SK-N-SH (cell line): ENCODE measurements around the gene GZMA. TPM values are rescaled to one million over a fixed set of nuclear protein-coding genes. Genes with fewer than 3 reads are reported as not detected.

Experiments
- CTCF ChIA-PET: fragments of 300-600, 350-600 bp; formaldehyde crosslinking; extraction: SDS; loops from one replicate; lab custom pipeline; 2021; lab: Yijun Ruan, JAX
- POLR2A ChIA-PET: fragments of 350-600 bp; sonication (Branson Sonifier 250); formaldehyde crosslinking; extraction: SDS; loops from one replicate; lab custom pipeline; 2020; ENCODE audit warnings: antibody characterized with exemption, inconsistent platforms; lab: Yijun Ruan, JAX
- DNase-seq: peaks from one replicate; pipeline ENCODE4 v3.0.0; 2012
- H2AFZ ChIP-seq: fragments of 200-600 bp; sonication (generic); 2 replicates; pipeline ENCODE4 v1.8.1; 2016; ENCODE audit warnings: antibody characterized with exemption, mild to moderate bottlenecking, low read depth
- H3F3A ChIP-seq: fragments of 200-600 bp; sonication (generic); replicated peaks from 2 replicates; pipeline ENCODE3; 2016; ENCODE audit warnings: antibody characterized with exemption, mild to moderate bottlenecking; ENCODE audit not compliant: insufficient read depth
- H3K27ac ChIP-seq, 2 experiments: fragments of 200-500 bp in 1 of 2; fragments of 200-600 bp in 1 of 2; sonication (Bioruptor generic) in 1 of 2; sonication (generic), shearing (Covaris generic) in 1 of 2; 2 replicates each; pipeline versions ENCODE4 v1.5.1 to v1.6.1; 2014 to 2016; ENCODE audit warnings: low read depth in 2 of 2, inconsistent platforms in 1 of 2, low read length in 1 of 2, mild to moderate bottlenecking in 1 of 2, mixed read lengths in 1 of 2
- H3K27me3 ChIP-seq: fragments of 200-600 bp; sonication (generic), shearing (Covaris generic); 2 replicates; pipeline ENCODE4 v1.6.1; 2016; ENCODE audit warnings: mixed run types; ENCODE audit not compliant: insufficient read depth
- H3K36me3 ChIP-seq, 2 experiments: fragments of 200-500 bp in 1 of 2; fragments of 200-600 bp in 1 of 2; sonication (Bioruptor generic) in 1 of 2; sonication (generic) in 1 of 2; replicated peaks in 1 of 2; 2 replicates each; pipeline versions ENCODE3 to v1.5.1; 2014 to 2016; ENCODE audit warnings: low read length in 1 of 2, mild to moderate bottlenecking in 1 of 2; ENCODE audit not compliant: insufficient read depth in 2 of 2, control insufficient read depth in 1 of 2
- H3K4me1 ChIP-seq, 2 experiments: fragments of 200-500 bp in 1 of 2; fragments of 200-600 bp in 1 of 2; sonication (Bioruptor generic) in 1 of 2; sonication (generic), shearing (Covaris generic) in 1 of 2; 2 replicates each; pipeline versions ENCODE4 v1.5.1 to v1.6.1; 2014 to 2016; ENCODE audit warnings: low read depth in 1 of 2, low read length in 1 of 2, mixed run types in 1 of 2; ENCODE audit not compliant: insufficient read depth in 2 of 2, control insufficient read depth in 1 of 2
- H3K4me2 ChIP-seq: fragments of 200-600 bp; sonication (generic), shearing (Covaris generic); 2 replicates; pipeline ENCODE4 v1.6.1; 2017; ENCODE audit warnings: mixed run types
- H3K4me3 ChIP-seq, 2 experiments: fragments of 200-500 bp in 1 of 2; fragments of 200-600 bp in 1 of 2; sonication (Bioruptor generic) in 1 of 2; sonication (generic), shearing (Covaris generic) in 1 of 2; 2 replicates each; pipeline versions ENCODE4 v1.5.1 to v1.8.1; 2014 to 2016; ENCODE audit warnings: low read depth in 2 of 2, inconsistent platforms in 1 of 2, low read length in 1 of 2, mild to moderate bottlenecking in 1 of 2, mixed read lengths in 1 of 2, moderate library complexity in 1 of 2
- H3K79me2 ChIP-seq: fragments of 200-600 bp; sonication (generic); 2 replicates; pipeline ENCODE4 v1.8.1; 2017; ENCODE audit warnings: mild to moderate bottlenecking; ENCODE audit not compliant: insufficient read depth
- H3K9ac ChIP-seq: fragments of 200-600 bp; sonication (generic); 2 replicates; pipeline ENCODE4 v1.6.1; 2017; ENCODE audit warnings: mixed run types
- H3K9me2 ChIP-seq: fragments of 200-600 bp; sonication (generic); 2 replicates; pipeline ENCODE4 v1.6.1; 2017; ENCODE audit warnings: mixed run types
- H3K9me3 ChIP-seq: fragments of 200-600 bp; sonication (generic); 2 replicates; pipeline ENCODE4 v1.6.1; 2017; ENCODE audit warnings: mixed run types, mild to moderate bottlenecking, moderate library complexity
- H4K20me1 ChIP-seq: fragments of 200-600 bp; sonication (generic); 2 replicates; pipeline ENCODE4 v1.6.1; 2017; ENCODE audit warnings: mild to moderate bottlenecking, mixed run types; ENCODE audit not compliant: insufficient read depth
- ELF1 ChIP-seq: IDR thresholded peaks from 2 replicates; pipeline ENCODE4 v1.4.0; 2012
- GABPA ChIP-seq: IDR thresholded peaks from 2 replicates; pipeline ENCODE4 v1.4.0; 2012; ENCODE audit warnings: low read depth, mild to moderate bottlenecking
- GATA2 ChIP-seq: sonication (generic); formaldehyde crosslinking; IDR thresholded peaks from 2 replicates; pipeline ENCODE4 v1.5.0; 2020; ENCODE audit warnings: mild to moderate bottlenecking, missing genetic modification reagents
- JUND ChIP-seq: IDR thresholded peaks from 2 replicates; pipeline ENCODE4 v1.4.0; 2012
- MEF2A ChIP-seq: IDR thresholded peaks from 2 replicates; pipeline ENCODE4 v1.4.0; 2012; ENCODE audit warnings: low read depth, borderline replicate concordance
- NRF1 ChIP-seq: IDR thresholded peaks from 2 replicates; pipeline ENCODE4 v1.6.1; 2012; ENCODE audit warnings: low read depth, mild to moderate bottlenecking, low read length
- RFX5 ChIP-seq: IDR thresholded peaks from 2 replicates; pipeline ENCODE4 v1.6.1; 2012; ENCODE audit warnings: mild to moderate bottlenecking, improper control_type of control experiment, low read length
- TAF1 ChIP-seq: IDR thresholded peaks from 2 replicates; pipeline ENCODE4 v1.6.1; 2012; ENCODE audit warnings: low read depth, mild to moderate bottlenecking, low read length, moderate library complexity, borderline replicate concordance
- TEAD4 ChIP-seq: IDR thresholded peaks from 2 replicates; pipeline ENCODE4 v1.4.0; 2012; ENCODE audit warnings: mild to moderate bottlenecking, borderline replicate concordance; ENCODE audit not compliant: insufficient read depth
- WGBS: methylation state at CpG from one replicate; pipeline ENCODE4 v1.1.6; 2017; ENCODE audit warnings: low lambda C conversion rate; 5-methylcytosine and 5-hydroxymethylcytosine counted together
- polyA plus RNA-seq, 3 experiments: library from polyadenylated mRNA; depleted of rRNA; stranded (reverse); fragments of >200 nt; gene quantifications; 2 replicates each; pipeline ENCODE4 v1.2.3, GENCODE V29; 2012
- TF ChIP-seq, protein P1 (sequence below): fragments of 150-350 bp; IDR thresholded peaks from 2 replicates; pipeline ENCODE4 v1.6.1; 2016; ENCODE audit warnings: mild to moderate bottlenecking, low read depth, low read length
- TF ChIP-seq, protein P2 (sequence below): IDR thresholded peaks from 2 replicates; pipeline ENCODE4 v1.4.0; 2012; ENCODE audit warnings: low read depth, borderline replicate concordance
- TF ChIP-seq, protein P3 (sequence below): IDR thresholded peaks from 2 replicates; pipeline ENCODE4 v1.4.0; 2012; ENCODE audit warnings: low read depth
- TF ChIP-seq, protein P4 (sequence below): IDR thresholded peaks from 2 replicates; pipeline ENCODE4; 2012

Gene GZMA
- polyA plus RNA-seq, 1 of the 3 experiments (the other 2 are of a cell fraction), result 0.07 TPM

DNA sequence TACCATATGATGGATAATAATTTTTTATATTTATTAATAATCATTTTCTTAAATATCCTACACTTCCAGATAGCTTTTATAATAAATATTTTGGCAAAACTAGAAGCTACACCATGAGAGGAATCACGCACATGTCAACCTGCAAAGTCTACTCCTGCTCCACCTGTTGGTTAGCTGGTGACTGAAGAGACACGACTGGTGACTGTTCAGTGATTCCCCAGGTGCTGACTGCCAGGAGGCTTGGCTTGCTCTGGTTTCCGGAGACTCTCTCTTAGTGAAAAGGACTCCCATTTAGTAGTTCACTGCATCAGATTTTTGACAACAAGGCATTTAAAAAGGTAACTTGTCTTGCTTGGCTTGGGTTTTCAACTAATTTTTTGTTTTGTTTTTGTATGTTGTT lies 20.9 kb downstream of the GZMA start (continued):
- TF ChIP-seq, protein P1, sequence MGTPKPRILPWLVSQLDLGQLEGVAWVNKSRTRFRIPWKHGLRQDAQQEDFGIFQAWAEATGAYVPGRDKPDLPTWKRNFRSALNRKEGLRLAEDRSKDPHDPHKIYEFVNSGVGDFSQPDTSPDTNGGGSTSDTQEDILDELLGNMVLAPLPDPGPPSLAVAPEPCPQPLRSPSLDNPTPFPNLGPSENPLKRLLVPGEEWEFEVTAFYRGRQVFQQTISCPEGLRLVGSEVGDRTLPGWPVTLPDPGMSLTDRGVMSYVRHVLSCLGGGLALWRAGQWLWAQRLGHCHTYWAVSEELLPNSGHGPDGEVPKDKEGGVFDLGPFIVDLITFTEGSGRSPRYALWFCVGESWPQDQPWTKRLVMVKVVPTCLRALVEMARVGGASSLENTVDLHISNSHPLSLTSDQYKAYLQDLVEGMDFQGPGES, result no peak

DNA sequence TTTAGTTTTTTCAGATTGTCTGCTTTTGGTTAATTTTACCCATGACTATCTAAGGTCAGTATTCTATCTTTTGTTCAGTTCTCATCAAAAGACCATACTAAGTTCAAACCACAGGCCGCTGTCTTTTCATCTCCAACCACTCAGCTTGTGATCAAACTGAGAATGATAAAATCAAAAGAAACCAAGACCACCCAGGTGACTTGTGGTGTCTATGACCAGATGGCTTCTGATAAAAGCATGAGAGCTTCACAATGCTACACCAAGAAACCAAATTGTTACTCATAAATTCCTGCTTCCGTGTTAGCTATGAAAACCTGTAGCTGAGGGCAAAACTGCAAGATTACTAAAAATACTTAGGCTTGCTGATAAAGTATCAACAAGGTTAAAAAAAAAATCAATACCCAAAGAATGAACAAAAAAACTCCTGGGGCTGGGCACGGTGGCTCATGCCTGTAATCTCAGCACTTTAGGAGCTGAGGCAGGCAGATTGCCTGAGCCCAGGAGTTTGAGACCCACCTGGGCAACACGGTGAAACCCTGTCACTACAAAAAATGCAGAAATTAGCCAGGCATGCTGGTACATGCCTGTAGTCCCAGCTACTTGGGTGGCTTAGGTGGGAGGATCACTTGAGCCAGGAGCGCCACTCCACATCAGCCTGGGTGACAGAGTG lies 31.7 kb downstream of the GZMA start:
- H3K9me2 ChIP-seq, result no peaks in the 10 kb centered on the region
- TF ChIP-seq GABPA (no peak), RFX5 (no peak), ELF1 (no peak), NRF1 (no peak), GATA2 (CRISPR knock-in tag) (no peak), TEAD4 (no peak), MEF2A (no peak), JUND (no peak), TAF1 (no peak)
- TF ChIP-seq, protein P2, sequence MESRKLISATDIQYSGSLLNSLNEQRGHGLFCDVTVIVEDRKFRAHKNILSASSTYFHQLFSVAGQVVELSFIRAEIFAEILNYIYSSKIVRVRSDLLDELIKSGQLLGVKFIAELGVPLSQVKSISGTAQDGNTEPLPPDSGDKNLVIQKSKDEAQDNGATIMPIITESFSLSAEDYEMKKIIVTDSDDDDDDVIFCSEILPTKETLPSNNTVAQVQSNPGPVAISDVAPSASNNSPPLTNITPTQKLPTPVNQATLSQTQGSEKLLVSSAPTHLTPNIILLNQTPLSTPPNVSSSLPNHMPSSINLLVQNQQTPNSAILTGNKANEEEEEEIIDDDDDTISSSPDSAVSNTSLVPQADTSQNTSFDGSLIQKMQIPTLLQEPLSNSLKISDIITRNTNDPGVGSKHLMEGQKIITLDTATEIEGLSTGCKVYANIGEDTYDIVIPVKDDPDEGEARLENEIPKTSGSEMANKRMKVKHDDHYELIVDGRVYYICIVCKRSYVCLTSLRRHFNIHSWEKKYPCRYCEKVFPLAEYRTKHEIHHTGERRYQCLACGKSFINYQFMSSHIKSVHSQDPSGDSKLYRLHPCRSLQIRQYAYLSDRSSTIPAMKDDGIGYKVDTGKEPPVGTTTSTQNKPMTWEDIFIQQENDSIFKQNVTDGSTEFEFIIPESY, result no peak
- TF ChIP-seq, protein P3, sequence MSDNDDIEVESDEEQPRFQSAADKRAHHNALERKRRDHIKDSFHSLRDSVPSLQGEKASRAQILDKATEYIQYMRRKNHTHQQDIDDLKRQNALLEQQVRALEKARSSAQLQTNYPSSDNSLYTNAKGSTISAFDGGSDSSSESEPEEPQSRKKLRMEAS, result no peak
- TF ChIP-seq, protein P4, sequence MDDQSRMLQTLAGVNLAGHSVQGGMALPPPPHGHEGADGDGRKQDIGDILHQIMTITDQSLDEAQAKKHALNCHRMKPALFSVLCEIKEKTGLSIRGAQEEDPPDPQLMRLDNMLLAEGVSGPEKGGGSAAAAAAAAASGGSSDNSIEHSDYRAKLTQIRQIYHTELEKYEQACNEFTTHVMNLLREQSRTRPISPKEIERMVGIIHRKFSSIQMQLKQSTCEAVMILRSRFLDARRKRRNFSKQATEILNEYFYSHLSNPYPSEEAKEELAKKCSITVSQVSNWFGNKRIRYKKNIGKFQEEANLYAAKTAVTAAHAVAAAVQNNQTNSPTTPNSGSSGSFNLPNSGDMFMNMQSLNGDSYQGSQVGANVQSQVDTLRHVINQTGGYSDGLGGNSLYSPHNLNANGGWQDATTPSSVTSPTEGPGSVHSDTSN, result no peak

More for the DNA sequence above, 31.7 kb downstream of the GZMA start:
- Histone ChIP-seq H3K4me2 (no peak overlapping the region), H3K9me3 (0 out of 2 replicates have a peak, but pooled peaks cover 4% of the 10 kb centered on the region), H4K20me1 (no peaks in the 10 kb centered on the region), H3F3A (no peaks in the 10 kb centered on the region), H3K4me3 (no peak overlapping the region), H3K4me1 (no peaks in the 10 kb centered on the region), H3K27ac (no peak overlapping the region), H3K27me3 (peaks cover 10% of the 10 kb centered on the region; the same call in 1 of the 2 replicates), H2AFZ (no peak overlapping the region; the same call in 1 of the 2 replicates), H3K9ac (no peak overlapping the region), H3K79me2 (no peaks in the 10 kb centered on the region), H3K36me3 (no peaks in the 10 kb centered on the region)
- WGBS, result 8% methylated on average over 5 of the region's 5 CpGs
- ChIA-PET CTCF (interaction anchor here (1.0 to 1.3 kb wide), 3 partner anchors 12 to 229 kb away, joined by 3 read pairs; no protein-coding TSS in a partner anchor), POLR2A (no interaction called here)
- no peak for DNase-seq
